ENCODE data around the gene EFCAB11.

DNA sequence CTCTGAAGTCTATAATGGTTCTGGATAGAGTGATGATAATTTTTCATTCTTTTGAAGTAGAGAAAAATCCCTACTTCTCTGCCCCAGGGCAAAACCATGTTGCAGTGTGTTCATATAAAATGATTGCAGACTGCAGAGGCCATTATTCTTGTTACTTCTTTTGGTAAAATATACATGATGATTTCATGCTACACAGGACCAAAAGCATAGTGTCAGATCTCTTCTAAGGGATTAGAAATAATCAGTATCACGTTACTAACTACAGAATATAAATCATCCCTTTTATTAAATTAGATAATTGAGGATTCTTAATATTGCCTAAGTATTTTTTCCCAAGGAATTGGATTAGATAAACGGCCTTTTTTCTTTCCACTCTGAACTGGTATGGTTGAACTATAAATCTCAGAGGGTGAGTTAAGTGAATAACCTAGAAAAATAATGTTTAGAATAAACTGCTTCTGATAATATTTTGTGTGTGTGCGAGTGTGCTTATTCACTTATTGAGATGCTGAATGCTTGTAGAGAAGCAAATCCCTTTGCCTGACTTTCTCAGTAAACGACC is 156.2 kb downstream of the EFCAB11 start:
- TF ChIP-seq POLR2A (IDR thresholded peaks at IDR 0.05; ENCODE audit: low read length) = no peak
- no peak for TF ChIP-seq GATA1 (IDR thresholded peaks at IDR 0.05; ENCODE audit: low read depth, low read length)

Measured in erythroblast (primary cell).